Testis (tissue), 3 donors: ENCODE results near the gene ACP3. TPM values are rescaled to one million over a fixed set of nuclear protein-coding genes. Genes with fewer than 3 reads are reported as not detected.
A peak's percentile ranks its signal among the peaks of the same experiment; 100 is the strongest.

Experiments
- DNase-seq: peaks from one replicate; pipeline ENCODE4 v3.0.0-alpha.2; 2019
- H3K27ac ChIP-seq, 2 donors: fragments of 200-600 bp; sonication (generic); one replicate each; pipeline ENCODE4 v1.5.1; 2019
- H3K27me3 ChIP-seq: fragments of 200-600 bp; sonication (generic); one replicate; pipeline ENCODE4 v1.5.1; 2019
- H3K36me3 ChIP-seq: fragments of 200-600 bp; sonication (generic); one replicate; pipeline ENCODE4 v1.5.1; 2017; ENCODE audit warnings: low read depth; ENCODE audit errors: missing control alignments
- H3K4me1 ChIP-seq: fragments of 200-600 bp; sonication (generic); one replicate; pipeline ENCODE4 v1.5.1; 2019
- H3K4me3 ChIP-seq, 2 donors: fragments of 200-600 bp; sonication (generic); one replicate each; pipeline ENCODE4 v1.5.1; 2017 to 2019
- H3K9me3 ChIP-seq: fragments of 200-600 bp; sonication (generic); one replicate; pipeline ENCODE4 v1.5.1; 2017
- POLR2A ChIP-seq: fragments of 450-650 bp; IDR thresholded peaks from one replicate; pipeline ENCODE4 v1.6.1; 2017; ENCODE audit warnings: antibody characterized with exemption, mild to moderate bottlenecking, moderate library complexity
- WGBS, 2 donors: methylation state at CpG; one replicate each; pipeline ENCODE4 v1.1.5; 2018; 5-methylcytosine and 5-hydroxymethylcytosine counted together
- intact Hi-C: fragments of 100-400 bp; cut with DNase I; formaldehyde crosslinking; loops from one replicate; pipeline ENCODE4 v1.15.1; 2023; ENCODE audit warnings: low total_unique reads
- polyA plus RNA-seq: library from polyadenylated mRNA; stranded (reverse); fragments of 350-450 nt; fragmentation: Illumina TruSeq; extraction: RNeasy Lipid Tissue Mini Kit (QIAGEN cat#74804); gene quantifications from one replicate; pipeline ENCODE4 v1.2.3, GENCODE V29; 2014; ENCODE audit warnings: low read depth, low replicate concordance; ENCODE audit not compliant: insufficient read depth
- total RNA-seq, 2 donors: library from RNA; depleted of rRNA; stranded (reverse); fragments of >200 nt; gene quantifications; one replicate each; pipeline ENCODE4 v1.2.3, GENCODE V29; 2016
- TF ChIP-seq, protein P1 (sequence below), 3 experiments: fragments of 450-650 bp in 2 of 3; fragments of 200-600 bp in 1 of 3; sonication (generic) in 1 of 3; IDR thresholded peaks; one replicate each; pipeline ENCODE4 v1.5.1; 2016 to 2019; ENCODE audit warnings: antibody characterized with exemption in 3 of 3, mild to moderate bottlenecking in 2 of 3, moderate library complexity in 1 of 3

Gene ACP3
- total and polyA plus RNA-seq, 3 donors from 2014 or later, result 2.6 to 7.9 (median 5.8) TPM

DNA sequence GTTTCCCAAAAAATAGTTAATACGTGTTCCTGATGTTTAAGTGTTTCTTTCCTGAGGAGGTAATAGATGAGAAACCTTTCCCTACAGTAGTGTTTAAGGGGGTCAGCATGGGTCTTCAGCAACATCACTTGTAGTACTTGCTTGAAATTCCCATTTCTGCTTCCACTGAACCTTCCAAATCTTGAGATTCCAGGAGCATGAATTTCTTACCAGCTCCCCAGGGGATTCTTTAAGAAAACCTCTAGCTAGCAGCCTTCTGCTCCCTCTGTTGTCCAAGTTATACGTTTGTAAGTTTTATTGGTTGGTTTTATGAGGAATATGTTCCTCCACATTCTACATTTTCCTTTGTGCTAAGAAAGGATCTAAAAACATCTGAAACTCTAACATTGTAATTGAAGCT is 38.2 kb upstream of the ACP3 start:
- H3K9me3 ChIP-seq, result no peaks in the 10 kb centered on the region
- no peaks in the 10 kb centered on the region for H3K36me3 ChIP-seq
- intact Hi-C loops, result no loop called here
- H3K4me1 ChIP-seq, result no peaks in the 10 kb centered on the region
- H3K27ac ChIP-seq, result no peak overlapping the region
- WGBS, 2 donors, result 81 to 85% methylated on average over 2 of the region's 2 CpGs
- H3K27me3 ChIP-seq, result no peaks in the 10 kb centered on the region
- TF ChIP-seq, protein P1, sequence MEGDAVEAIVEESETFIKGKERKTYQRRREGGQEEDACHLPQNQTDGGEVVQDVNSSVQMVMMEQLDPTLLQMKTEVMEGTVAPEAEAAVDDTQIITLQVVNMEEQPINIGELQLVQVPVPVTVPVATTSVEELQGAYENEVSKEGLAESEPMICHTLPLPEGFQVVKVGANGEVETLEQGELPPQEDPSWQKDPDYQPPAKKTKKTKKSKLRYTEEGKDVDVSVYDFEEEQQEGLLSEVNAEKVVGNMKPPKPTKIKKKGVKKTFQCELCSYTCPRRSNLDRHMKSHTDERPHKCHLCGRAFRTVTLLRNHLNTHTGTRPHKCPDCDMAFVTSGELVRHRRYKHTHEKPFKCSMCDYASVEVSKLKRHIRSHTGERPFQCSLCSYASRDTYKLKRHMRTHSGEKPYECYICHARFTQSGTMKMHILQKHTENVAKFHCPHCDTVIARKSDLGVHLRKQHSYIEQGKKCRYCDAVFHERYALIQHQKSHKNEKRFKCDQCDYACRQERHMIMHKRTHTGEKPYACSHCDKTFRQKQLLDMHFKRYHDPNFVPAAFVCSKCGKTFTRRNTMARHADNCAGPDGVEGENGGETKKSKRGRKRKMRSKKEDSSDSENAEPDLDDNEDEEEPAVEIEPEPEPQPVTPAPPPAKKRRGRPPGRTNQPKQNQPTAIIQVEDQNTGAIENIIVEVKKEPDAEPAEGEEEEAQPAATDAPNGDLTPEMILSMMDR (IDR thresholded peaks at IDR 0.05), result no peak
- TF ChIP-seq POLR2A, result no peak
- H3K4me3 ChIP-seq, result no peak overlapping the region
- no peak for DNase-seq

DNA sequence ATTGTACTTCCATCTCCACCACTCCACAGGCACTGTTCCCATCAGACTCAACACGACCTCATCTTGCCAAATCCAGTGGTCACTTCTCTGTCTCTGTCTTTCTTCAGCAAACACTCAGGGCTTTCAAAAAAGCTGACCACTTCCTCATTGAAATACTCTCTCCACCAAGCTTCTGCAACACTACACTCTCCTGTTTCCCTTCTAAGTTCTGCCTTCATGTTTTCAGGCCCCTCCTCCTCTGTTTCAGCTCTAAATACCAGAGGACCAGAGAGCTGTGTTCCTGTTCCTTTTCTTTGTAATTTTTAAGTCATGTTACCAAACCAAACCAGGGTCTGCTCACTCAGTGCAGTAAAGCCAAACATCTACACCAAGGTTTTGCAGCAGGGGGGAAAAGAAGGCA is 33.8 kb upstream of the ACP3 start:
- 7% methylated on average over 1 of the region's 1 CpG for WGBS, 2 donors
- no peaks in the 10 kb centered on the region for H3K9me3 ChIP-seq
- H3K36me3 ChIP-seq, result no peaks in the 10 kb centered on the region
- DNase-seq, result no peak
- H3K27ac ChIP-seq, result peak overlapping the region; percentile 4 to 82
- peak overlapping the region in 1 of 2 donors; percentile 27 for H3K4me3 ChIP-seq
- H3K4me1 ChIP-seq, result no peaks in the 10 kb centered on the region
- no peak for TF ChIP-seq POLR2A
- TF ChIP-seq, protein P1 (IDR thresholded peaks at IDR 0.05), result no peak
- H3K27me3 ChIP-seq, result no peaks in the 10 kb centered on the region
- intact Hi-C loops, result no loop called here

DNA sequence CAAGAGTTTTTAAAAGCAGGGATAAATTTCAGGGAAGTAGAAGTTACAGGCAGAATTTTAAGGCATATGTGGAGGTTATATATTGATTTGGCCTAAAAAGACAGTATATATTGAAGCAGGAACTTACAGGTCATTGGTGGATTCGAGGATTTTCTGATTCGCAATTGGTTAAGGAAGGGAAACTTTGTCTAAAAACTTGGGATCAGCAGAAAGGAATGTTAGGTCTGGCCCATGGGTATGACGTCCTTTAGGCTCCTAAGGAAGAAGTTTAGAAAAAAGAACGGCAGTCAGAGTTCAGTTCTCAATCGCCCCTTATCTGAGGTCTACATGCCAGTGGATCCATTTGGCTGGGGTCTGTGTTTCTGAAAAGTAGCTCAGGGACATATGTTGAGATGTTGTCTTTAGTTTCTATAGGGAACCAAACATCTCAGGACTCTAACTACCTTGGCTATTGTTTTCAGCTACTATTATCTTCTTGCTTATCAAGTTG is 33.2 kb upstream of the ACP3 start:
- Histone ChIP-seq H3K27me3 (no peaks in the 10 kb centered on the region), H3K9me3 (no peaks in the 10 kb centered on the region), H3K36me3 (no peaks in the 10 kb centered on the region), H3K27ac (peak overlapping the region; percentile 46 to 82), H3K4me1 (no peaks in the 10 kb centered on the region), H3K4me3 (peak overlapping the region; percentile 27 to 33)
- TF ChIP-seq, protein P1 (IDR thresholded peaks at IDR 0.05), result no peak
- no peak for TF ChIP-seq POLR2A
- WGBS, 2 donors, result 44 to 56% methylated on average over 5 of the region's 5 CpGs
- DNase-seq, result no peak
- intact Hi-C loops, result no loop called here

DNA sequence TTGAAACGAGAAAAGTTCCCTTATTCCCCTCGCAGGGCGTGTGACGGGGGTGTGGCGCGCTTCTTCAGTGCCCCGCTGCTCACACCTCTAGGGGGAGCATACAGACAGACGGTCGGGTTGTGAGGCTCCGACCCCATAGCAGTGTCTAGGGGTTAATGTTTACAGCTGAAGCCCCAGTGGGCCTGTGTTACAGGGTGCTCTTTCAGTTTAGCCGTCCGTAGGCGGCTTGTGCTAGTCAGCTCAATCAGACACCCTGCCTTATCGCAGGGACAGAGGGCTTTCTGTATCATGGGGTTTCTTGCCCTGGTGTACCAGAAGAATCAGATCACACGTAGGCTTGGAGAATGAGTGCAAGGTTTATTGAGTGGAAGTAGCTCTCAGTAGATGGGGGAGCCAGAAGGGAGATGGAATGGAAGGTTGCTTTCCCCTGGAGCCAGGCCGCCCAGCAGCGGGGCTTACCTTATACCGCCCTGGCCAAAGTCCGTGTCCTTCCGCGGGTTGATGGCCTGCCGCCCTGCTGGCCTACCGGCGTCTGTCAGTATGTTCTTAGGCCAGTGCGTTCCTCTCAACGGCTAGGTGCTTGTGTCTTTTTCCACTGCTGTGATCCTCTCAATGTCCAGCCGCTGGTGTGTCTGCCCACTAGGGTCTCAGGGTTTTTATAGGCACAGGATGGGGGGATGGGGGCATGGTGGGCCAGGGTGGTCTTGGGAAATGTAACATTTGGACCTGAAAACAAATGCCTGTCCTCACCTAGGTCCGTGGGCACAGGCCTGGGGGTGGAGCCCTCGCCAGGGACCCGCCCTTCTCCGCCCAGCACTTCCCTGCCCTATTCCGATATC is 32.2 kb upstream of the ACP3 start:
- H3K4me3 ChIP-seq, result peak overlapping the region; percentile 27 to 33
- peaks cover 7% of the 10 kb centered on the region for H3K4me1 ChIP-seq
- WGBS, 2 donors, result 49 to 56% methylated on average over 32 of the region's 32 CpGs
- peak overlapping the region; percentile 46 to 82 for H3K27ac ChIP-seq
- TF ChIP-seq, protein P1 (IDR thresholded peaks at IDR 0.05), result peak in 1 of 3 experiments; percentile 8
- no peak for TF ChIP-seq POLR2A
- H3K9me3 ChIP-seq, result no peaks in the 10 kb centered on the region
- peak; percentile 56 for DNase-seq
- H3K36me3 ChIP-seq, result no peaks in the 10 kb centered on the region
- intact Hi-C loops, result no loop called here
- H3K27me3 ChIP-seq, result no peaks in the 10 kb centered on the region

DNA sequence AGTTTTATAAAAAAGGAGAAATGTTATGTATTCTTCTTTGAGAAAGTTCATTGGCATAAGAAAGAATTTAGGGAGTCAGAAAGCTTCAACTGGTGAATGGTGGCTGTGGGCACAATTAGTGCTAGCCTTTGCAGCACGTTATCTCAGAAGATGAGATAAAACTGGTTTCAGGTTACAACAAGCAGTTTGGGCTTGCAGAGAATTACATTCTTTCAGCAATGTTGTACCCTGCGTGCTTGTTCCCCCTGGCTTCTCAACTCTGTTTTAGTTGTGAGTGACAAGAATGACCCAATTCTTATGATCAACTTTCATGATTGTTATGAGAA is 31.6 kb upstream of the ACP3 start:
- Histone ChIP-seq H3K4me1 (peaks cover 7% of the 10 kb centered on the region), H3K27me3 (no peaks in the 10 kb centered on the region), H3K27ac (peak overlapping the region; percentile 46 to 82), H3K4me3 (peak overlapping the region; percentile 27 to 33), H3K9me3 (no peaks in the 10 kb centered on the region), H3K36me3 (no peaks in the 10 kb centered on the region)
- no peak for TF ChIP-seq POLR2A
- TF ChIP-seq, protein P1 (IDR thresholded peaks at IDR 0.05), result no peak
- intact Hi-C loops, result no loop called here
- DNase-seq, result peak; percentile 60
- WGBS, 2 donors, result 27 to 35% methylated on average over 2 of the region's 2 CpGs
